ENCODE results near the gene SLC6A17. TPM values are rescaled to one million over a fixed set of nuclear protein-coding genes. Genes with fewer than 3 reads are reported as not detected.

The SLC6A17 gene
- total and polyA plus RNA-seq, 9 donors: 0.03 to 0.15 (median 0.05) TPM; not detected in 3

DNA sequence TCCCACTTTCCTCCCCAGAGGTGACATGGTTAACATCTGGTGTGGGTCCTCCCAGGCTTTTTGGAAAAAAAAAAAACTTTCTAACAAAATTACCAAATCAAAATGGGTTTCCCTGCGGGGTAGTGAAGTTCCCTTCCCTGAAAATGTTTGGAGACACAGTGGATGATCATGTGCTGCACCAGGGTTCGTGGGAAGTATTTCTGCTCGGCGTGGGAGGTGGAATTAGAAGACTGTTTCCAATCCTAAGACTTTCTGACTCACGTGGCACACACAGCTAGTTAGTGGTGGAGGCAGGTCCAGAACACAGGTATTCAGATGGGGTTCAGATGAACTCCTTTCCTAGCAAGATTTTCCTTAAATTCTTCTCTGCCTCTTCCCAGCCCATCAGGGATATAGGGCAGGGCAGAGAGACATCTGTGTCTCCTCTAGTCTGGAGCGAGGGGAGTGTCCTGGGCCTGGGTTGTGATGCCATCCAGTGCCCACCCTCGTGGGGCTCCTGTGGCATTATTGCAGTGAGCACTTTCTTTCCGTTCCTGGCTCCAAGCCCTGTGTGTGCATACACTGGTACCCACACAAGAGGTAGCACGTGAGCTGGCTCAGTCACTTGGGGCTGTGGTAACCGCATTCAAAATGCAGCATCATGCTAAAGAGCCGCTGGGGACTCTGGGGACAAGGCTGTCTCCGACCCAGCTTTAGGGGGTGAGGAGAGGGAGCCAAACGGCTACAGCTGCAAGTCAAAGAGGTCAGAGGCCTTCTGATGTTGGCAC, 87.3 kb downstream of the SLC6A17 start:
- WGBS, 3 donors: 63 to 64% (median 64%) methylated on average over 13 of the region's 13 CpGs
- DNase-seq: no peak
- no peaks in the 10 kb centered on the region for H3K36me3 ChIP-seq
- H3K9me3 ChIP-seq: no peaks in the 10 kb centered on the region
- H3K27ac ChIP-seq: no peak overlapping the region
- intact Hi-C loops (cut with DNase I): no loop called here
- no peak overlapping the region for H3K4me3 ChIP-seq
- peaks cover 12% of the 10 kb centered on the region for H3K4me1 ChIP-seq (ENCODE audit: insufficient read depth)
- TF ChIP-seq, protein P1, sequence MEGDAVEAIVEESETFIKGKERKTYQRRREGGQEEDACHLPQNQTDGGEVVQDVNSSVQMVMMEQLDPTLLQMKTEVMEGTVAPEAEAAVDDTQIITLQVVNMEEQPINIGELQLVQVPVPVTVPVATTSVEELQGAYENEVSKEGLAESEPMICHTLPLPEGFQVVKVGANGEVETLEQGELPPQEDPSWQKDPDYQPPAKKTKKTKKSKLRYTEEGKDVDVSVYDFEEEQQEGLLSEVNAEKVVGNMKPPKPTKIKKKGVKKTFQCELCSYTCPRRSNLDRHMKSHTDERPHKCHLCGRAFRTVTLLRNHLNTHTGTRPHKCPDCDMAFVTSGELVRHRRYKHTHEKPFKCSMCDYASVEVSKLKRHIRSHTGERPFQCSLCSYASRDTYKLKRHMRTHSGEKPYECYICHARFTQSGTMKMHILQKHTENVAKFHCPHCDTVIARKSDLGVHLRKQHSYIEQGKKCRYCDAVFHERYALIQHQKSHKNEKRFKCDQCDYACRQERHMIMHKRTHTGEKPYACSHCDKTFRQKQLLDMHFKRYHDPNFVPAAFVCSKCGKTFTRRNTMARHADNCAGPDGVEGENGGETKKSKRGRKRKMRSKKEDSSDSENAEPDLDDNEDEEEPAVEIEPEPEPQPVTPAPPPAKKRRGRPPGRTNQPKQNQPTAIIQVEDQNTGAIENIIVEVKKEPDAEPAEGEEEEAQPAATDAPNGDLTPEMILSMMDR (IDR thresholded peaks at IDR 0.05): no peak
- no peak for TF ChIP-seq POLR2A (IDR thresholded peaks at IDR 0.05)
- no peak for TF ChIP-seq EP300 (IDR thresholded peaks at IDR 0.05)
- no peaks in the 10 kb centered on the region for H3K27me3 ChIP-seq

DNA sequence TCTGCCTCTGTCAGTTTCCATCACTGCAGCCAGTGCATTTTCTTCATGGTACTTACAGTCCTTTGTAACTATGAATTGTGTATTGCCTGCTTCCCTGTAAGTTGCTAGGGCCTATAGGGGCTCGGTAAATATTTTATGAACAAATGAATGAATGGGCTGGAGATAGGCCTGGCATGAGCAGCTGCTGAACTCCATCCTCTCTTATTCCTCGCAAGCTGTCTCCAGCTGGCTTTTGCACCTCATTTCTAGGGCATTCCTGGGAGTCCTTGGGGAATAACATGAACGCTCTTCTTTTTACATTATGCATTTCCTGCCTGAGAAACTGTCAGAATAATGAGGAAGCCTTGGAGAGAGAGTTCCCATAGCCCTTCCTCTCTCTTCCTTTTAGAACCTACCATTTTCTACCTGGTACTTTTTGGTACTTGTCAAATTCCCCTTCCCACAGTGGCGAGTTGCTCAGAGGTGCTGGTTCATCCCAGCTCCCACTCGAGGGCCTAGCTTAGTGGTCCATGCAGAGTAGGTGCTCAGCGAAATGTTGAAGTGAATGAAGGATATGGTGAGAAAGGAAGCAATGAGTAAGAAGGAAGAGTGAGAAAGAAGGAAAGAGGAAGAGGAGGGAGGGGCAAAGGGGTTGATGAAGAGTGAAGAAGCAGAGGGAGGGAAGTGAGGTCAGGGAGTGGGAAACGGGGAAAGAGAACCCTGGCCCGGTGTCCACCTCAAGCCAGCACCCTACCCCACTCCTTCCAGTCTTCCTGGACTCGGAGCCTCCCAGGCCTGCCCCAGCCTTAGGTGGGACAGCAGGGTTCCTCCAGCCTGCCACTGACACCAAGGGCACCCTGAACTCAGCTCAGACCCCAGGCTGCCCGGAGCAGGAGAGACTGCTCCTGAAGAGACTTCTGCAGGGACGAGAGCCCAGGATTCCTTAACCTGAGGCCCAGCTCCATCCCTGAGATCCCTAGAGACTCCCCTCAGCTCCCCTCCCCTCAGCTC, 89.4 kb downstream of the SLC6A17 start:
- peak in 1 of 5 donors; percentile 21 for DNase-seq
- no peaks in the 10 kb centered on the region for H3K9me3 ChIP-seq
- H3K4me1 ChIP-seq (ENCODE audit: insufficient read depth): peaks cover 7% of the 10 kb centered on the region
- intact Hi-C loops (cut with DNase I): no loop called here
- TF ChIP-seq EP300 (IDR thresholded peaks at IDR 0.05) (no peak), POLR2A (IDR thresholded peaks at IDR 0.05) (no peak)
- TF ChIP-seq, protein P1 (IDR thresholded peaks at IDR 0.05): no peak
- H3K27ac ChIP-seq: no peak overlapping the region
- WGBS, 3 donors: 56 to 69% (median 68%) methylated on average over 11 of the region's 11 CpGs
- no peaks in the 10 kb centered on the region for H3K27me3 ChIP-seq
- H3K4me3 ChIP-seq: no peak overlapping the region
- H3K36me3 ChIP-seq: no peaks in the 10 kb centered on the region

DNA sequence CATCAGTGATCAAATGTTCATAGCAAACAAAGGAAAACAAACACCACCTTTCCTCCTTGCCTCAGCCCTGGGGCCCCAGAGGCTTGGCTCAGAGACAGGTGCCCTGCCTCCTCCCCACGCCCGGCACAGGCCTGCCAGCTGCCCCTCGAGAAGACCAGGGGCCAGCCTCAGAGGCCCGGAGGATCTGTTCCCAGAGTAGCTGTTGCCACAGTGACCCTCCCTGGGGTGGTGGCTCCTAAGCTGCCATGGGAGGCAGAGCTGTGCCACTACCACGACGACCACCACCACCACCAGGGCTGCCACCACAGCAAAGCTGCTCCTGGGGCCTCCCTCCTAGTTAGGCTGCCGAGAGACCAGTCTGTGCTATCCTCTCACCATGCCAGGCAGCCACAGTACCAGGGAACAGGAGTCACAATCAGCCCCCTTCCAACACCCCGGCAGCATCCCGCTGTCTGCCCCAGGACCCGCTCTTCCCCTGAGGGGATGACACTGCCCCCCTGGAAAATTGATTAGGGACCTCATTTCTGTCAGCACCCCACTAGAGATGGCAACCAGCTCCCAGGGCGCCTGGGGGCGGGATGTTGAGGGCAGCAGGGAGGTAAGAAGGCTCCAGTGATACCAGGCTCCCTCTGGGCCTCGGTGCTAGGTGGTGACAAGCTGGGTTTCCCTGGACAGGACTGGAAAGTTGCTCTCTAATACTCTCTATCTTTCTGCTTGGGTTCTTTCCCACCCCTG, 90.3 kb downstream of the SLC6A17 start:
- Histone ChIP-seq H3K27me3 (no peaks in the 10 kb centered on the region), H3K4me1 (ENCODE audit: insufficient read depth) (peaks cover 5% of the 10 kb centered on the region), H3K36me3 (no peaks in the 10 kb centered on the region), H3K9me3 (no peaks in the 10 kb centered on the region), H3K27ac (no peak overlapping the region), H3K4me3 (no peak overlapping the region)
- intact Hi-C loops (cut with DNase I): no loop called here
- 86 to 92% (median 88%) methylated on average over 12 to 13 of the region's 13 CpGs for WGBS, 3 donors
- TF ChIP-seq POLR2A (IDR thresholded peaks at IDR 0.05): no peak
- TF ChIP-seq, protein P1 (IDR thresholded peaks at IDR 0.05): no peak
- TF ChIP-seq EP300 (IDR thresholded peaks at IDR 0.05): no peak
- DNase-seq: peak in 1 of 5 donors; percentile 21

DNA sequence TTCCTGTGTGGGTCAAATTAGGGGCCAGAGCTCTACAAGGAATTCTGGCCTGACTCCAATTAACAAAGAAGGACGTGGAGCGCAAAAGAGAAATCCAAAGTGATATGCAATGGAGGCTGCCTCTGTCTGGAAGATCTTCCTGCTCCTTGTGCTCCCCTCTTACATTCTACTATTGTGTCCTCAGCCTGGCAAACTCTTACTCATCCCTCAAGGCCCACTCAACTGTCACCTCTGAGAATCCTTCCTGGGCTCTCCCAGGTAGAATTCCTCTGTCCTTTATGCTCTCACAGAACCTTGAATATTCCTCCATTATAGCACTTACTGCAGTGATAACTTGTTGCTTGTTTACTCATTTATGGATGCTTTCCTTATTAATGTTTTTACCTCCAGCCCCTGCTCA, 91.2 kb downstream of the SLC6A17 start:
- Histone ChIP-seq H3K27ac (no peak overlapping the region), H3K4me1 (ENCODE audit: insufficient read depth) (peaks cover 3% of the 10 kb centered on the region), H3K27me3 (no peaks in the 10 kb centered on the region), H3K4me3 (no peak overlapping the region), H3K9me3 (no peaks in the 10 kb centered on the region), H3K36me3 (no peaks in the 10 kb centered on the region)
- intact Hi-C loops (cut with DNase I): no loop called here
- DNase-seq: no peak
- 48 to 64% (median 54%) methylated on average over 2 of the region's 2 CpGs for WGBS, 3 donors
- TF ChIP-seq, protein P1 (IDR thresholded peaks at IDR 0.05): no peak
- TF ChIP-seq POLR2A (IDR thresholded peaks at IDR 0.05) (no peak), EP300 (IDR thresholded peaks at IDR 0.05) (no peak)
